ENCODE results near the gene SFXN3.

The SFXN3 gene

DNA sequence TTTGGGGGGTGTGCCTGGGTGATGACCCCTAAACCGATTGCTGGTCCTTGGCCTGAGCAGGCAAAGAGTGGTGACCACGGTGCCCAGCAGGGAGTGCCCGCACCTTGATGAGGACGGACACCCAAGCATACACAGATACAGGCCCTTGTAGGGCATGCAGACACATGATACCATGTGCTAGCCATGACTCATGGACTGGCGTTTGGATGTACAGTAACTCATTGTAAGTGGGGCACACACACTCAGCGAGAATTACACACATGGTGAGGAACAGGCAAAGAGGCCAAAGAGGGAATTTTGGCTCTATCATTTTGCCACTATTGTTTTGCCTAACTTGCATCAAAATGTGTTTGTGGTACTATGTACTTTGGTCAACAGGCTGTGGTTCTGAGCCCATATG, 54.8 kb downstream of the SFXN3 start:
- DNase-seq = no peak

DNA sequence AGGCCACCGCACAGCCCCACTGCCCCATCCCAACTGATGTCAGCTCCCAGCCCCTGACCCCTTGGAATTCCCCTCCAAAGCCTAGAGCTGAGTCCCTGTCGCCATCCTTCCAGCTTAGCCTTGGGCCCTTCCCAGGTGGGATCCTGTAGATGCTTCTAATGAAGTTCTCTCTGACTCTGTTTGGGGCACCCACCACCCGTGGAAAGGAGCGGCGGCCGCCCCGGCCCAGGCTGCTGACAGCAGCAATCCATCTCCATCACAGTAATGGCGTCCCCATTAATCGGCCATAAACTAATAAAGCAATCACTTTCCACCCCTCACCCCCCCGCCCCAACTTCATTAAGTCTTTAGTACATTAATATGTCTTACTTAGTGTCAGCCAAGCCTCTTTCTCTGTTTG, 56.3 kb downstream of the SFXN3 start:
- no peak for DNase-seq

DNA sequence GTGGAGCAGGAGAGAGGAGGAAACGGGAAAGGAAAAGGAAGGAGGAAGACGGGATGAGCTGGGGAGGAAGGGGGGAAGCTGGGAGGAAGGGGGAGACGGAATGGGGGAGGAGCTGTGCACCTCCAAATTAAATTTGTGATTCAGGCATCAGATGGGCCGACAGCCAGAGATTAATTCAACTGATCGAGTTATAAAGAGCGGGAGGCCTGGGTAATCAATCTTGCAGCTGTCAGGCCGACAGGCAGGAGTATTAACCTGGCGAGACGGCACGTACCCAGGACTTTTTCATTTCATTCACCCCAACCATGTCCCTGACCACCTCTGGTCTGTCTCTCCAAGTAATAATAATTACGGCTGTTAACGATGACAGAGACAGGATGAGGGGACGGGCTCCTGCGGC, 56.9 kb downstream of the SFXN3 start:
- no peak for DNase-seq

DNA sequence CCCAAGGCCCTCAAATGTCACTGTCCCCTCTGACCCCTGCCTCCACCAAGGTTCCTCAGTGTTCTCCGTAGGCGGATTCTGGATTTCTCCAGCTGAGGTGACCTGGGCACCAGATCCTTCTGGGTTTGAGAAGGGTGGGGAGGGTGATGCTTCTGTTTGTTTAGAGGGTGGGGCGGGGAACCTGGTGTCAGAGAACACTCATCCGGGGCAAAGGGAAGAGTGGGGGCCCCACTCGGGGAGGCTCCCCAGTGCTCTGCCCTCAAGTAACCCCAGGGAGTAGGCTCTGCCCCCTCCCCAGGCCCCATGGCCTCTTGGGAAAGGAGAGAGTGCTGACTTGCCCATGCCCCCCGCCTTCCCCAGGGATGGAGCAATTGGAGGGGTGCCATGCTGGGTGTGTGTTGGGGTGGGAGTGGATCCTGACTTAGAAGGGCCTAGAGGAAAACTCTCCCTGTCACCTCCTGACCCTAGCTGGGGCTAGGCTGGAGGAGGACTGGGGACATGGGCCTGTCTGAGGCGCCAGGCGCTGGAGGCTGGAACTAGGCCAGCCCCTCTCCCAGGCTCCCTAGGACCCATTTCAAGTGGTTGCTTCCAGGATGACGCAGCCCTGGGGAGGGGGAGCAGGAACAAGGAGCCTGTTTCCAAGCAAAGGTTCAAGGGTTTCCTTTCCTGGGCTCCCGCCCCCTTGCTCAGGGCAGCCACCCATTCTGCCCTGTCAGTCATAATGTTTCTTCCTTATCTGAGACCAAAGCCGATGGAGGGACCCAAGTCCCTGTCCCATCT, 58.7 kb downstream of the SFXN3 start:
- DNase-seq = no peak

DNA sequence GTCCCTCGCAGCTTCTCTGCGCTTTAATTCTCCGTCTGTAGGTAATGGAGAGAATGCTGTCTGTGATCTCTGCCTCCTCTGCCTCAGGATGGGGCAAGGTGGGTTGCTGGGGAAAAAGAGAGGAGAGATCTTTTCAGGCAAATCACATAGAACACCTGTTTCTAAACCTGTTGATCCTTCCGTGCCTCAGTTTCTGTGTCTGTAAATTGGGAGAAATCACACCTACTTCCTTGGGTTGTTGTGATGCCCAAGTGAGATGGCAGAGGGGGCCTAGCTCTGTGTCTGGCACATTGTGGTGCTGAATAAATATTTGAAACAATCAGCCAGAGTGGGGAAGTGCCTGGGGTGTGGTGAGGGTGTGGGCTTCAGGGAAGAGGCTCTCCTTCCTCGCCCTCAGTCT, 59.6 kb downstream of the SFXN3 start:
- no peak for DNase-seq
